Esophagus mucosa (tissue), 1 donor: Measurements from ENCODE around the gene CAPN2. TPM values are rescaled to one million over a fixed set of nuclear protein-coding genes. Genes with fewer than 3 reads are reported as not detected.
A peak's percentile ranks its signal among the peaks of the same experiment; 100 is the strongest.
"Not testable (repeated sequence)": the region's sequence is repeated elsewhere in the genome, so short reads cannot be mapped to it uniquely, and the experiment has no call there.

ENCODE experiments used
- ATAC-seq: fragments of 200-7000 bp; cut with Tn5 transposase; one replicate; pipeline ENCODE4 v1.9.1; 2020
- total RNA-seq: library from RNA; stranded (reverse); gene quantifications from one replicate; pipeline ENCODE4 v1.2.4, GENCODE V29; 2023
- donor health status: DM: yes; HTN: yes; CAD: no.

The CAPN2 gene
- total RNA-seq, 1 donor from 2014 or later: 171 TPM

DNA sequence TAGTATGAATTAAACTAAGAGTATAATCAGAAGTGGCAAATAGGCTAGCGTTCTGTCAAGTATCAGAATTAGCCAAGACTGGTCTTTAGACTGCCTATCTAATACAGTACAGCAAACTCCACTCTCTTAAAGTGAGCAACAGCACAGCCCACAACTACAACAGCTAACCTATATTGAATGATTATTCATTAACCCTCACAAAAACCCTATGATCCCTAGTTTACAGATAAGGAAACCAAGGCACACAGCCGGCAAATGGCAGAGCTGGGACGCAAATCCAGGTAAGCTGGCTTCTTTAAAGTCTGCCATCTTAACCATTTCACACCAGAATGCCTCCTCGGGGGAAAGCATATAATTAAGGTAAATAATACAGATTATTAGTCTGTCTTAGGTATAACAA, 81.4 kb downstream of the CAPN2 start:
- ATAC-seq: peak; percentile 17

DNA sequence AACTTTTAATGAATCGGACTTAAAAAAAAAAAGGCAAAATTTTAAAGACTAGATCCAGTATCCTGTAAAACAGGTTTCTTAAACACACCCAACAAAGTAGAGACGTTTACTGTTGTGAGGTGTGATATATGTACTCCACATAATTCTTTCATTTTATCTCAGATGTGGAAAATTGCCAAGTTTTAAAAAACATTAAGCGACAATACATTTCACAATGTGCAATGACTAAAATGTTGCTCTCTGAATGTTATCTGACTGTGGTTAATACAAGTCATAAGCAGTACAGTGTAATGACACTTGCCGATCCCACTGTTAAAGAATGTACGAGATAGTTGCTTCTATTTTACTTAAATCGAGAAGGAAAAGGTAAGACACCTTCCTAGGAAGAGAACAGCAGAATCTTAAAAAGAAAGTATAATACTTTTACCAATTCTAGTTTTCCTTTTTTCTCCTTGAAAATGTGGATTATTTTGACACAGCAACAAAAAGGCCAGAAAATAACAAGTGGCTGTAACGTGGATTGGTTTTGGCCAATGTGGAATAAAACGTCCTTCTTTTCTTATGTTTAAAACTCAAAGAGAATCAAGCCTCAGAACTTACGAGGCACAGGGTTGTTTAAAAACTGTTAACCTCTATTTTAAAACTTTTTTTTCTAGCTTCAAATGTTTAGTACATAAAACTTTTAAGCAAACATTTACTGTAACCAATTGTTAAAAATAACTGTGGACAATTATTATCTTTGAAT, 82.0 kb downstream of the CAPN2 start:
- peak; percentile 90 for ATAC-seq

- no peak for ATAC-seq
Observed at GRCh38 chr1:223796210-223796609, 83.9 kb downstream of the CAPN2 start.

- no peak for ATAC-seq
Observed at GRCh38 chr1:223802032-223802431, 89.7 kb downstream of the CAPN2 start.

DNA sequence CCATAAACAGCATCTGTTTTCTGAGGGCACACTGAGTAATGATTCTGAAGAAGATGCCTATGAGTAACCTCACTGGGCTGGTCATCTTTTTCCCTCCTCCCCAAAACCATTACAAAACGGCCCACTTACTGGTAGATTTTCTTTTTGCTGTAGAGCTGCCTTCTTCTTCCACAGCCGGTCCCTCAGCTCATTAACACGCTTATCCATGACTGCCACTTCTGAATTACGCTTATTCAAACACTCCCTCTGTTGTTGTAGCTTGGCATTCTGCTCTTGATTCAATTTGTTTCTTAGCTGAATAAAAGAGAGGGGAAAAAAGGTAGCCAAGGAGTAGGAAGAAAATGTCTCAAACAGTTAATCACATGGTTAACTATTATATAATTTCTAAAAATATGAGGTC, 90.3 kb downstream of the CAPN2 start:
- no peak for ATAC-seq

- ATAC-seq: no peak
Observed at GRCh38 chr1:223803211-223803610, 90.9 kb downstream of the CAPN2 start.

DNA sequence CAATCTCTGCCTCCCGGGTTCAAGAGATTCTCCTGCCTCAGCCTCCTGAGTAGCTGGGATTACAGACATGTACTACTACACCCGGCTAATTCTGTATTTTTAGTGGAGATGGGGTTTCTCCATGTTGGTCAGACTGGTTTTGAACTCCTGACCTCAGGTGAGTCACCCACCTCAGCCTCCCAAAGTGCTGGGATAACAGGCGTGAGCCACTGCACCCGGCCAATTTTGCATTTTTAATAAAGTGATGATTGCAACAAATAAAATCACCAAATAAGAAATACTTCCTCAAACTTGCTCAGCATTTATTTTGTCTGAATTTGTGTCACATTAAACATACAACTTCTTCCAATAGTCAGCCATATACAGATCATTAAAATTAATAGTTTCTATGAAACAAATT, 97.6 kb downstream of the CAPN2 start:
- not testable (repeated sequence) for ATAC-seq

DNA sequence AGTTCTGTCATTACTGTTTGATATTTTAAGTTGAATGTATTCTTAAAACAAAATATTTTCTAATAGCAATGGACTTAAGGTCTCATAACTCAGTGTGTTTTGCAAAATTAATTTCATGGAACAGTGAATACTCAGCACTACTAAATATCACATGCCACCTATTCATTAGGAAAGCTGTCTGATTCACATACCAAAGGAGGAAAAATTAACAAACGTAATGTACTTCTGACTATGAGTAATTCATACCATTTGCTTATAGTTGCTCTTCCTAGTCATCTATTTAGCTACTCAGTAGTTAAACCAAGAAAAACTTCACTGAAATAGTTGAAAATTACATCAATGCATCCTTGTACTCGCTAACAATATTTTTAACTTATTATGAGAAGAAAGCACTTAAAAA, 98.2 kb downstream of the CAPN2 start:
- ATAC-seq: no peak

- ATAC-seq: peak; percentile 48
Observed at GRCh38 chr1:223811634-223812101, 99.3 kb downstream of the CAPN2 start.

- no peak for ATAC-seq
Observed at GRCh38 chr1:223813645-223814044, 101.3 kb downstream of the CAPN2 start.

DNA sequence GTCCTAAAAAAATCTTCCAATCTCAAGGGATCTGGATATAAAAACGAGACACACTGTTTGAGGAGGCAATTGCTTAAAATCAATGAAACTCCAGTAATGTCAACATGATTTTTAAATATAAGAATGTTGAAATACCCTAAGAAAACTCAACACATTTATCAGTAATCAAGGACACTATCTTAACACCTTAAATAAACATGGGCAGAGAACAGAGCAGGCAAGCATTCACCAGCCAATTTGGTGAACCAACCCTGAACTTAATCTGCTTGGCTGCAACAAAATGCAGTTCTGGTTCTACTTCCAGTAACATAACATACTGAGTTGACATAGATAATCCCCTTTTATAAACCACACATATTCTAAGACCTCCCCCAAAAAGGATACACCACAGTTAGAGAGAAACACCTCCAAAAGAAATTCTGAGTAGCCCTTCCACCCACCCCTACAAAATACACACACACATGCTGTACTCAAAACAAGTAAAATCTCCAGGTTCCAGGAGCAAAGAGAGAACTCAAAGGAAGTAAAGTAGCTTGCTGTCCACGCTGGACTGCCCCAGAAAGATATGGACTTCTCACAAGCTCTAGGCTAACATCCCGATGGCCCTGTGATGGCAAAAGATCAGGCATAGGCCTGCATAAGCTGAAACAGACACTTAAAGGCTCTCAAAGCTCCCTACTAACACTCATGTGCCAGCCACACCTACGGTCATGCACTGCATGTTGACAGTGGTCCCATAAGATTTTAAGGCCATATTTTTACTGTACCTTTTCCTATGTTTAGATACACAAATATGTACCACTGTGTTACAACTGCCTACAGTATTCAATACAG, 102.9 kb downstream of the CAPN2 start:
- no peak for ATAC-seq

DNA sequence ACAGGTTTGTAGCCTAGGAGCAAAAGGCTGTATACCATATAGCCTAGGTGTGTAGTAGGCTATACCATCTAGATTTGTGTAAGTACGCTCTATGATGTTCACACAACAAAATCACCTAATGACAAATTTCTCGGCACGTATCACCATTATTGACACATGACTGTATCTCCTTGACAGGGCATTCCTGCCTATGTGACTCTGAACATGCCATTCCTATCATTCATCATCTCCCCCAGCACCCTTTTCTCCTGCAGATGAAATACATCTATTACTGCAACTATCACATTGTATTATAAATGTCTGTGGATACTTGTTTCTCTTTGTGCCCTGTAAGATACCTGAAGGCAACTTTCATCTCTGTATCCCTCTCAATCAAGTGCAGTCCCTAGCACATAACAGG, 103.5 kb downstream of the CAPN2 start:
- ATAC-seq: peak; percentile 18

DNA sequence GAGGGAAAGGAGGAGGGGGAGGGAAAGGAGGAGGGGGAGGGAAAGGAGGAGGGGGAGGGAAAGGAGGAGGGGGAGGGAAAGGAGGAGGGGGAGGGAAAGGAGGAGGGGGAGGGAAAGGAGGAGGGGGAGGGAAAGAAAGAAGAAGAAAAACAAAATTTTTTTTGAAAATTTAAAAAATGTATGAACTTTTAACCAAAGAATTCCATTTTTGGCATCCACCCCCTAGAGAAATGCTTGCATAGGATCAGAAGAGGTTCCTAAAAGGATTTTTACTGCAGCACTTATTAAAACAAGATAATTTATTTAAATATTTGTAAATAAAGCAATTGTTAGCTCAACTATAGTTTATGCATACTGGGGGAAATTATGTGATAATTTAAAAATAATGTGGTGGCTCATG, 104.9 kb downstream of the CAPN2 start:
- ATAC-seq: not testable (repeated sequence)

- no peak for ATAC-seq
Observed at GRCh38 chr1:223819730-223820514, 107.6 kb downstream of the CAPN2 start.

- ATAC-seq: no peak
Observed at GRCh38 chr1:223820515-223820858, 108.1 kb downstream of the CAPN2 start.

GRCh38 chr1:223820971-223821370, 108.6 kb downstream of the CAPN2 start:
- ATAC-seq: no peak

GRCh38 chr1:223824287-223824686, 111.9 kb downstream of the CAPN2 start:
- ATAC-seq: no peak

DNA sequence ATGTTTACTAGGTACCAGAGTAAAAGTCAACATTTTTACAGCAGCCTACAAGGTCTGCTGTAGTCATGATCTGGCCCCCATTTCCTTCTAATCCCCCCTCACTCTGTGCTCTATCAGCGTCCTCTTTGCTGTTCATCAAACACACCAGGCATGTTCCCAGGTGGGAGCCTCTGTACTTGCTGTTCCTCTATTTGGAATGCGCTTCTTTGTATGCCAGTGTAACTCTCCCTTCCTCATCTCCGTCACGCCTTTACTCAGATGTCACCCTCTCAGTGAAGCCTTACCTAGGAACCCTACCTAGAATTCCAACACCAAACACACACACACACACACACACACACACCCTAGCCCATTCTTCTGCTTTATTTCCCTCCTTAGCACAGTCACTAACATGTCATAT, 112.4 kb downstream of the CAPN2 start:
- no peak for ATAC-seq

Other genes with a start within 250 kb of the CAPN2 start
- gene CAPN8, start 46.8 kb upstream of the CAPN2 start, total RNA-seq: 1.2 TPM
- gene TP53BP2, start 133.4 kb downstream of the CAPN2 start, total RNA-seq: 26.0 TPM